PFSK-1 (cell line): ENCODE measurements around the gene C3orf70.

Experiments
- POLR2AphosphoS5 ChIP-seq: IDR thresholded peaks from 2 replicates; pipeline ENCODE4 v1.6.1; 2012; ENCODE audit warnings: low read depth, mild to moderate bottlenecking, control low read depth, low read length, moderate library complexity
- REST ChIP-seq, 2 experiments: IDR thresholded peaks; 2 replicates each; pipeline versions ENCODE4 v1.6.1 to v1.8.0; 2011 to 2012; ENCODE audit warnings: low read depth in 2 of 2, low read length in 2 of 2, control low read depth in 1 of 2, inconsistent platforms in 1 of 2, mild to moderate bottlenecking in 1 of 2, moderate library complexity in 1 of 2; ENCODE audit not compliant: insufficient read depth in 1 of 2

DNA sequence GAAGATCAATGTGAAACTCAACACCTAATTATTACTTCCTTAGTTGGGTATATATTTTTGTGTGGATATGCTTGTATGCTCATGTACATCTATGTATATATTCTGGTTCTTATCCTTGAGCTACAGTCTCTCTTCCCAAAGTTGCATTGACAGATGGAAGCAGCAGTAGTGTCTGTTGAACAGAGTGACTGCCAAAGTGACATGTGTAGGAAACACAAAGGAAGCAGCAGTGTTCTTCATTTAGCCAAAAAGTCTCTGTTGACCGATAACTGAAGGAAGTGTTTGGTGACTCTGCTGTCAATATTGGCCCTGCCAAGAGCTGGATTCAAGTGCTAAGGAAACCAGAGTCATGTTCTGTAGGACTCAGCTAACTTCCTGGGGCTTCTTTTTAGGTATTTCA lies 123.8 kb downstream of the C3orf70 start:
- TF ChIP-seq POLR2AphosphoS5 = no peak
- no peak for TF ChIP-seq REST (IDR thresholded peaks at IDR 0.05; ENCODE audit: insufficient read depth in 1 of 2, low read depth in 2 of 2, low read length in 2 of 2)
